ENCODE data around the gene ASMTL.

- TF ChIP-seq ZC3H4 (CRISPR knock-in tag; IDR thresholded peaks at IDR 0.05; ENCODE audit: borderline replicate concordance): no peak
- no peak for TF ChIP-seq NR2C2 (CRISPR knock-in tag; IDR thresholded peaks at IDR 0.05; ENCODE audit: borderline replicate concordance)
- TF ChIP-seq SALL1 (CRISPR knock-in tag; IDR thresholded peaks at IDR 0.05): no peak
- no peak for TF ChIP-seq FOSL1 (CRISPR knock-in tag; IDR thresholded peaks at IDR 0.05; ENCODE audit: borderline replicate concordance)
- no peak for TF ChIP-seq SIN3A (IDR thresholded peaks at IDR 0.05; ENCODE audit: borderline replicate concordance, low read depth, low read length)
- TF ChIP-seq TBP (CRISPR knock-in tag; IDR thresholded peaks at IDR 0.05): no peak
Measured at GRCh38 chrX:1451251-1451660, 1.5 kb downstream of the ASMTL start.
